Activated naive CD8-positive, alpha-beta T cell treated with anti-CD3 and anti-CD28 coated beads, Interleukin-2, amount 10 ng/mL, durations not matched to agents 7 days and 5 days (primary cell): ENCODE results near the gene EML1. TPM values are rescaled to one million over a fixed set of nuclear protein-coding genes. Genes with fewer than 3 reads are reported as not detected.

Source experiments
- ATAC-seq: fragments of 150-1000 bp; cut with Tn5 transposase; one replicate; pipeline ENCODE4 v1.10.0; 2021; ENCODE audit warnings: low read depth, moderate library complexity
- POLR2A ChIA-PET: fragments of 350-600 bp; sonication (Branson Sonifier 250); formaldehyde crosslinking; loops from one replicate; lab custom pipeline; 2021; ENCODE audit warnings: antibody characterized with exemption; lab: Charles Lee
- DNase-seq: peaks from one replicate; pipeline ENCODE4 v3.0.0; 2021
- H3K27ac Mint-ChIP-seq: one replicate; pipeline ENCODE4 v1.8.0; 2022; ENCODE audit warnings: mild to moderate bottlenecking, mixed read lengths
- H3K27me3 Mint-ChIP-seq: one replicate; pipeline ENCODE4 v1.8.0; 2022; ENCODE audit warnings: mild to moderate bottlenecking, moderate library complexity, mixed read lengths
- H3K36me3 Mint-ChIP-seq: one replicate; pipeline ENCODE4 v1.8.0; 2021; ENCODE audit warnings: mild to moderate bottlenecking, mixed read lengths
- H3K4me1 Mint-ChIP-seq: one replicate; pipeline ENCODE4 v1.8.0; 2021; ENCODE audit warnings: mixed read lengths
- H3K4me3 Mint-ChIP-seq: one replicate; pipeline ENCODE4 v1.8.0; 2022; ENCODE audit warnings: mild to moderate bottlenecking, moderate library complexity, mixed read lengths
- H3K9me3 Mint-ChIP-seq: one replicate; pipeline ENCODE4 v1.8.0; 2021; ENCODE audit warnings: mixed read lengths
- total RNA-seq, 2 experiments: library from RNA; stranded (reverse); gene quantifications; one replicate each; pipeline ENCODE4 v1.2.3, GENCODE V29; 2021

The EML1 gene
- total RNA-seq, 2 experiments from 2014 or later: 0.69 TPM; not detected in 1

DNA sequence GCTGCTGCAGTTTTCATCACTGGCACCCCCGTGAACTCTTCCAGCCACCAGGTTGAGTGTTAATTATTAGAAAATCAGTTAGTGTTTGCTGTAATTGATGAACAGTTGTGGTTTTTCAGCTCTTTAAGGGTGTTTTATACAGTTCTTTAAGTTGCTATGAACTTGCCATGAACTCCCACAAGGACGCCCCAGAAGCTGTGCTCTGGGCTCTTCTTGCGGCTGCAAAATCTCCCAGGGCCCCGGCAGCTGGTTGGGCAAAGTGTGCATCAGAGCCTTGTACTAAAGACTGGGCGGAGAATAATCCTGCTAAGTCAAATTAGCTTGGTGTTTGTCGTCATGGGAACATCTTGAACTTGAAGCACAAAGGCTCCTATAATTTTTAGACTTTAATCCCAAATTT lies 82.2 kb downstream of the EML1 start:
- POLR2A ChIA-PET: no interaction called here
- H3K27me3 Mint-ChIP-seq: peaks cover 28% of the 10 kb centered on the region
- DNase-seq: no peak
- no peaks in the 10 kb centered on the region for H3K36me3 Mint-ChIP-seq
- no peaks in the 10 kb centered on the region for H3K4me1 Mint-ChIP-seq
- no peaks in the 10 kb centered on the region for H3K9me3 Mint-ChIP-seq
- H3K27ac Mint-ChIP-seq: no peak overlapping the region
- no peak for ATAC-seq
- H3K4me3 Mint-ChIP-seq: no peak overlapping the region

DNA sequence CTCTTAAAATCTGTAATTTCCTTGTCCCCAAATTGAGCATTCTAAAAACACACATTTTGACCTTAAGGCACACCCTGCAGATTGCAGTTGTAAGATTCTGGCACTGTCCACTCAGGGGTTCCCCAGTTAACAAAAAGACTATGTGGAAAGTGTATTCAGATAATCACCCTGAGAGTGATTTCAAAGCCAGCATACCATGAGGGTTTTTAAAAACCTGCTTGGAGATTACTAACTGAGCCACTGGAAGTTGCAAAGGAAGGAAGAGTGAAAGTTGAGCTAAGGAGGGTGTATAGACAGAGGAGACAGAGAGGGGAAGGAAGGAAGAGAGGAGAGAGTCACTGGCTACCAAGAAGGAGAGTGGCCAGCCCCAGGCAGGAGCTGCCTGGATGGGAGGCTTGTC lies 82.6 kb downstream of the EML1 start:
- Mint-ChIP-seq H3K4me3 (no peak overlapping the region), H3K27ac (no peak overlapping the region), H3K9me3 (no peaks in the 10 kb centered on the region), H3K4me1 (no peaks in the 10 kb centered on the region), H3K27me3 (peaks cover 30% of the 10 kb centered on the region), H3K36me3 (no peaks in the 10 kb centered on the region)
- POLR2A ChIA-PET: no interaction called here
- no peak for ATAC-seq
- no peak for DNase-seq

- Mint-ChIP-seq H3K4me1 (no peaks in the 10 kb centered on the region), H3K4me3 (no peak overlapping the region), H3K27ac (no peak overlapping the region), H3K36me3 (no peaks in the 10 kb centered on the region), H3K27me3 (peaks cover 32% of the 10 kb centered on the region), H3K9me3 (no peaks in the 10 kb centered on the region)
- no peak for ATAC-seq
- POLR2A ChIA-PET: no interaction called here
- no peak for DNase-seq
Measured at GRCh38 chr14:99876406-99876805, 83.2 kb downstream of the EML1 start.

DNA sequence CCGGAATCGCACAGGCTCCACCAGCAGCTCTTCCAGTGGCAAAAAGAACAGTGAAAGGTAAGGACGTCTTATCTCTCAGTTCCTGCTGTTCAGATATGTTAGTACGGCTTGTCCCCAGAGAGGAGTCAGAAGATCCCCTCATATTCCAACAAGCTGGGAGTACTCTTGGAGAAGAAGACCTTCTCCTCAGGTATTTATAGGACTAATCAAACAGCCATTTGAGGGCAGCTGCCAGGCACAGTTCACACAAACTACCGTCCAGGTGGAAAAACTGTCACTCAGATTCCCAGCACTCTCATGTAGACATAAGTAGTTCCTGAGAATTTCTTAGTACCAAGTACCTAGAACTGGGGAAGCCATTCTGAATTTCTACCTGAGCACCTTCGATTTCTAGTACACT lies 85.3 kb downstream of the EML1 start:
- peaks cover 29% of the 10 kb centered on the region for H3K27me3 Mint-ChIP-seq
- H3K27ac Mint-ChIP-seq: no peak overlapping the region
- no peak for DNase-seq
- H3K4me3 Mint-ChIP-seq: no peak overlapping the region
- H3K9me3 Mint-ChIP-seq: no peaks in the 10 kb centered on the region
- no peaks in the 10 kb centered on the region for H3K4me1 Mint-ChIP-seq
- no peaks in the 10 kb centered on the region for H3K36me3 Mint-ChIP-seq
- ATAC-seq: no peak
- POLR2A ChIA-PET: no interaction called here

GRCh38 chr14:99879401-99880295 lies 86.4 kb downstream of the EML1 start:
- ATAC-seq: no peak
- POLR2A ChIA-PET: no interaction called here
- DNase-seq: no peak
- H3K4me1 Mint-ChIP-seq: no peaks in the 10 kb centered on the region
- no peaks in the 10 kb centered on the region for H3K36me3 Mint-ChIP-seq
- no peaks in the 10 kb centered on the region for H3K9me3 Mint-ChIP-seq
- no peak overlapping the region for H3K27ac Mint-ChIP-seq
- no peak overlapping the region for H3K4me3 Mint-ChIP-seq
- peaks cover 23% of the 10 kb centered on the region for H3K27me3 Mint-ChIP-seq

DNA sequence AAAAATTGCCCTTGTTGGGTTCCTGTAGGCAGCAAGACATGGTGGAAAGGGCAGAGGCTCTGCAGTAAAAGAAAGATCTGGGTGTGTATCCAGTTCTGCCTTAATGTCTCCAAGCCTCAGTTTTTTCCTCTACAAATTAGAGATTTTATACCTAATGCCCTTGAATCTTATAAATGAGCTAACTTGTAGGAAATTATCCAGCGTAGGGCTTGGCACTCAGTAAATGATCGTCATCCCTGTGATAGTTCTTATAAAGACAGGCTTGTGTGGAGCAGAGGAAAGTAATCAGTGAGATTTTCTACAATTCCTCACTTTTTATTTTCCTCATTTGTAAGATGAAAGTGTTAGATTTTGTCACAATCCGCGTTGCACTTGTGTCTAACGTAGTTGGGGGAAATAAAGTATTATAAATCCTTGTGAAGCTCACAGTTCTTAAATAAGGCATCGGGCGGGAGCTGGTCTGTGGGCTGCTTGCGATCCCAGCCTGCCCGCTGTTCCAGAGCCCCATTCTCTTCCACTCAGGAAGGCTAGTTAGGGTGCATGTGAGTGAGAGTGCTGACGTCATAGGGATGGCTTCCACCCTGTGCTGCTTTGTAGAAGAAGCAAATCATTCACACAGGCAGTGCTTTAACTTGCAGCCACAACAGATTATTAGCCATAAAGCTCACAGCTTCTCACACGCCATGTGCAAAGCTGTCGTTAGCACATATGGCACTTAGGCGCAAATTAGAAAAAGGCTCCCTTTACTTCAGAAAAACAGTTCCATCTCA lies 87.6 kb downstream of the EML1 start:
- H3K27ac Mint-ChIP-seq: no peak overlapping the region
- POLR2A ChIA-PET: no interaction called here
- no peak overlapping the region for H3K4me3 Mint-ChIP-seq
- H3K4me1 Mint-ChIP-seq: no peaks in the 10 kb centered on the region
- peaks cover 23% of the 10 kb centered on the region for H3K27me3 Mint-ChIP-seq
- H3K36me3 Mint-ChIP-seq: no peaks in the 10 kb centered on the region
- H3K9me3 Mint-ChIP-seq: no peaks in the 10 kb centered on the region
- ATAC-seq (no peak), DNase-seq (no peak)

DNA sequence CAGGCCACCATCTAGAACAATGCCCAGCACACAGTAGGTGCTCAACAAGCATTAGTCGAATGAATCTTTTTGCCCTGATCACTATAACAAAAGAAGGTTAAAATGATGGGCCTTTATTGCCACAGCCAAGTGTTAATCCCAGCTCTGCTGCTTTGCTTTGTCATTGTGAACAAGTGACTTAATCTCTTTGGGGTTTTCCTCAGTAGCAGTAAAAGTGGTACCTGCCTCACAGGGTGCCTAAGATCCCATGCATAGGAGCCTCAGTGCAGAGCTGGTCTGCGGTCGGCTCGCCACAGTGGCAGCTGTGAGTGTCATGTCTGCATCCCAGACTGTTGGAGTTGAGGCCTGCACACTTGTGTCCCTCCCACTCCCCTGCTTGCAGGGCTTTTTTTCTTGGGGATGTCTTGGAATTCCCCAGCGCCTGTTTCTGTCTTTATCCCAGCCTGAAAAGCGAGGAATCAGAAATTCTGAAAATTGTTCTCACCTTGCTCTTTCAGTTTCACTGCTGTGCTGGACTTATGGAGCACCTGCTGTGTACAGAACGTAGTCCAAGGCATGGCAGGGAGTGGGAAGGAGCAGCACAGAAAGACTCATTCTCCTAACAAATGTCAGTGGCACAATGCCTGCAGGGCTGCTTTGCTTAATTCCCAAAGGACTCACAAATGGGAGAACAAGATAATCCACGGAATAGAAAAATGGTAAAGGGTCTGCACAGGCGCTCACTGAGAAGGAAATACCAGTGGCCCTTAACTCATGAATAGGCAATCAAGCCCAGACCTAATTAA lies 90.8 kb downstream of the EML1 start:
- peaks cover 18% of the 10 kb centered on the region for H3K27me3 Mint-ChIP-seq

DNA sequence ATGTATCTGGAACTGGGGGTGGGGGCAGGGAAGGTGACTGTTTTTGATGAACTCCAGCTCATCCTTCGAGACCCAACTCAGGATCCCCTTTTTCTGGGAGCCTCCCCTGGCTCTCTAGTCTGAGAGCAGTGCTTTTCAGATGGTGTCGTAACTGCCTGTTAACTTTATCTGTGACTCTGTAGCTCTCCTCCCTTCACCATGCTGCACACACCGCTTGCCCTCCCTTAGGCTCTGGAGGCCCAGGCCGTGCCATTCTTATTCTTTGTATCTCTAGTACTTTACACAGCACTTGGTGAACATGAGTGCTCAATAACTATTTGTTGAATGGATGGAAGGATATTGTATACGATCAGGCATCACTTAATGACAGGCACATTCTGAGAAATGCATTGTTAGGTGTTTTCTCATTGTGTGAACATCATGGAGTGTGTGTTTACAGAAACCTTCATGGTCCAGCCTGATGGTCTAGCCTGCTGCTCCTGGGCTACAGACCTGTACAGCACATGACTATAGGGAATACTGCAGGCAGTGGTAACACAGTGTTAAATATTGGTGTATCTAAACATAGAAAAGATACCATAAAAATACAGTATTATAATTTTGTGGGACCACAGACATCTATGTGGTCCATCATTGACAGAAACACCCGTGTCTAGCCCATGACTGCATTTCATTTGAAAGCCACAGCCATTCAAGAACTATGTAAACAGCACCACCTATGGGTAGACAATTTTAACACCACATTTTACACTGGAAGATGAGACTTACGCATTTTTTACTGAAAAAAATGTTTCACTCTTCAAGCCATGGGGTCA lies 91.8 kb downstream of the EML1 start:
- POLR2A ChIA-PET: no interaction called here
- no peak overlapping the region for H3K27ac Mint-ChIP-seq
- no peaks in the 10 kb centered on the region for H3K9me3 Mint-ChIP-seq
- H3K4me1 Mint-ChIP-seq: no peaks in the 10 kb centered on the region
- H3K36me3 Mint-ChIP-seq: no peaks in the 10 kb centered on the region
- no peak for DNase-seq
- H3K4me3 Mint-ChIP-seq: no peak overlapping the region
- H3K27me3 Mint-ChIP-seq: peaks cover 11% of the 10 kb centered on the region
- peak; percentile 63 for ATAC-seq

More for the DNA sequence above, 90.8 kb downstream of the EML1 start:
- ATAC-seq (no peak), DNase-seq (no peak)
- no peaks in the 10 kb centered on the region for H3K36me3 Mint-ChIP-seq
- H3K4me1 Mint-ChIP-seq: no peaks in the 10 kb centered on the region
- no peaks in the 10 kb centered on the region for H3K9me3 Mint-ChIP-seq
- no peak overlapping the region for H3K27ac Mint-ChIP-seq
- POLR2A ChIA-PET: no interaction called here
- no peak overlapping the region for H3K4me3 Mint-ChIP-seq

- Mint-ChIP-seq H3K4me1 (no peaks in the 10 kb centered on the region), H3K27me3 (peaks cover 8% of the 10 kb centered on the region), H3K9me3 (no peaks in the 10 kb centered on the region), H3K36me3 (no peaks in the 10 kb centered on the region), H3K4me3 (no peak overlapping the region), H3K27ac (no peak overlapping the region)
- POLR2A ChIA-PET: no interaction called here
- DNase-seq (no peak), ATAC-seq (no peak)
Measured at GRCh38 chr14:99885649-99885958, 92.4 kb downstream of the EML1 start.

- Mint-ChIP-seq H3K36me3 (no peaks in the 10 kb centered on the region), H3K4me1 (no peaks in the 10 kb centered on the region), H3K9me3 (no peaks in the 10 kb centered on the region), H3K27me3 (peaks cover 8% of the 10 kb centered on the region), H3K27ac (no peak overlapping the region), H3K4me3 (no peak overlapping the region)
- POLR2A ChIA-PET: no interaction called here
- DNase-seq (no peak), ATAC-seq (no peak)
Measured at GRCh38 chr14:99887407-99887806, 94.2 kb downstream of the EML1 start.

DNA sequence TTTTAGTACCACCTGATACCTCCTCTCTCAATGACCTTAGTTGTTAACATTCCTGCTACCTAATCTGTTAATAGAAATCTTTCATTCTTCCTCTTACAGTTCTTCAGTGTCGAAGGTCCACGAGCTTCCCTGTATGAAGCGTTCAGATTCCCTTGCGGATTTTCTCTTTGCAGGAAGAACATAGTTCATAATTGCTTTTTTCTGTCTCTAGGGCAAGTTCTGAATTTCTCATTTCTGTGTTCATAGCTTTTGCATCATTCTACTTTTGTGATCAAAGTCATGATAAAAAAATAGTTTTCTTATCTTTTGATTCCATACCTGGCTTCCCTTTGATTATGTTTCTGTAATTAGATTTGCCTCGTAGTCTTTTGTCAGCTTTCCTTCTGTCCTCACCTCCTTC lies 94.9 kb downstream of the EML1 start:
- no peaks in the 10 kb centered on the region for H3K4me1 Mint-ChIP-seq
- peaks cover 13% of the 10 kb centered on the region for H3K27me3 Mint-ChIP-seq
- H3K36me3 Mint-ChIP-seq: no peaks in the 10 kb centered on the region
- H3K9me3 Mint-ChIP-seq: no peaks in the 10 kb centered on the region
- no peak for DNase-seq
- POLR2A ChIA-PET: no interaction called here
- ATAC-seq: no peak
- H3K4me3 Mint-ChIP-seq: no peak overlapping the region
- H3K27ac Mint-ChIP-seq: no peak overlapping the region

DNA sequence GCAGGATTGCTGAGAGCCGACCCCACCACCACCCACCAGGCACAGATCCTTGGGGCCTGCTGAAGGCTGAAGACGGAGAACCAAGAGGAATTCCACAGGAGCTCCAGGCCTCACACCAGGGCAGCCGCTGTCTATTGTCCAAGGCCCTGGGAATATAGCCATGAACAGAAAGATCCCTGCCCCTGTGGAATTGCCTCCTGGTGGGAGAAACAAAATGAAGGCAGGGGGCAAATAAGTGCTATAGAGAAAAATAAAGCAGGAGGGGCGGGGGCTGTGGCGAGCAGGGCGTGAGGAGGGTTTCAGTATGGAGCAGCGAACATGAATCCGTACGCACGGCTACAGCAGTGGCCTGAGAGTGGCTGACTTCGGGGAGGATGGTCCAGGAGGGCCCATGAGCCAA lies 96.1 kb downstream of the EML1 start:
- Mint-ChIP-seq H3K4me1 (no peaks in the 10 kb centered on the region), H3K27me3 (peaks cover 15% of the 10 kb centered on the region), H3K4me3 (no peak overlapping the region), H3K36me3 (no peaks in the 10 kb centered on the region), H3K27ac (no peak overlapping the region), H3K9me3 (no peaks in the 10 kb centered on the region)
- POLR2A ChIA-PET: no interaction called here
- no peak for ATAC-seq
- DNase-seq: no peak

DNA sequence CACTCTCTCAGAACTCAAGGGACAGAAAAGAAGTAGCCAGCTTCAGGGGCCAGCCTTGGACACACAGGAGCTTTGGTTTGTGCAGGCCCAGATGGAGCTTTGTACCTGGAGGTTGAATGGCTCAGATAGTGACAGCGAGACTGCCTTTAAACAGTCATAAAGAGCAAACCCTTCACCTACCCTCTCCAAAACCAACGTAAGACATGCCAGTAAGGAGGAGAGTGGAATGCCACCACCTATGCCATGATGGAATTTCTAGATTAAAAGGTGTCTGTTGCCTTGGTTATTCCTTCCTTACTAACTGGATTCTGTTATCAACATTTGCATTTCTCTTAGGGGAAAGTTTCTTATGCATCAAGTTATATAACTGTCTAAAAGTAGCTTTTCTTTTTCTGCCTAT lies 98.1 kb downstream of the EML1 start:
- H3K4me1 Mint-ChIP-seq: peaks cover 2% of the 10 kb centered on the region
- POLR2A ChIA-PET: no interaction called here
- no peak overlapping the region for H3K27ac Mint-ChIP-seq
- no peaks in the 10 kb centered on the region for H3K9me3 Mint-ChIP-seq
- H3K27me3 Mint-ChIP-seq: peaks cover 19% of the 10 kb centered on the region
- H3K4me3 Mint-ChIP-seq: no peak overlapping the region
- DNase-seq (no peak), ATAC-seq (no peak)
- no peaks in the 10 kb centered on the region for H3K36me3 Mint-ChIP-seq
